OCI-LY1 (cell line): Measurements from ENCODE around the gene MAD1L1.

Experiments used
- H2AFZ ChIP-seq: fragments of 200-600 bp; sonication (generic), shearing (Covaris generic); 2 replicates; pipeline ENCODE4 v1.6.0; 2014; ENCODE audit warnings: antibody characterized with exemption, mild to moderate bottlenecking, low read length
- H3F3A ChIP-seq: fragments of 200-600 bp; sonication (generic), shearing (Covaris generic); 2 replicates; pipeline ENCODE4 v1.6.0; 2014; ENCODE audit warnings: mild to moderate bottlenecking, antibody characterized with exemption, low read length, moderate library complexity; ENCODE audit not compliant: insufficient read depth
- H3K27ac ChIP-seq: fragments of 200-600 bp; sonication (generic); 2 replicates; pipeline ENCODE4 v1.5.1; 2014; ENCODE audit warnings: low read length, mixed run types, mild to moderate bottlenecking, low read depth; ENCODE audit not compliant: poor library complexity, severe bottlenecking
- H3K27me3 ChIP-seq: fragments of 200-600 bp; sonication (generic); 2 replicates; pipeline ENCODE4 v1.6.0; 2014; ENCODE audit warnings: antibody characterized with exemption, mild to moderate bottlenecking, low read length, moderate library complexity; ENCODE audit not compliant: insufficient read depth
- H3K36me3 ChIP-seq: fragments of 200-600 bp; sonication (generic); 2 replicates; pipeline ENCODE4 v1.6.1; 2014; ENCODE audit warnings: mild to moderate bottlenecking, antibody characterized with exemption, low read length, moderate library complexity, mixed read lengths; ENCODE audit not compliant: insufficient read depth
- H3K4me1 ChIP-seq: fragments of 200-600 bp; sonication (generic); 2 replicates; pipeline ENCODE4 v1.5.1; 2014; ENCODE audit warnings: mild to moderate bottlenecking, low read length, moderate library complexity; ENCODE audit not compliant: insufficient read depth, severe bottlenecking
- H3K4me2 ChIP-seq: fragments of 200-600 bp; sonication (generic), shearing (Covaris generic); 2 replicates; pipeline ENCODE4 v1.6.1; 2014; ENCODE audit warnings: low read length
- H3K4me3 ChIP-seq: fragments of 200-600 bp; sonication (generic); 2 replicates; pipeline ENCODE4 v1.5.1; 2014; ENCODE audit warnings: low read length, low read depth, mild to moderate bottlenecking, mixed read lengths; ENCODE audit not compliant: poor library complexity, severe bottlenecking
- H3K79me2 ChIP-seq: fragments of 200-600 bp; shearing (Covaris generic); 2 replicates; pipeline ENCODE4 v1.6.1; 2016; ENCODE audit warnings: mixed run types, low read length, mixed read lengths; ENCODE audit not compliant: insufficient read depth
- H3K9ac ChIP-seq: fragments of 200-600 bp; sonication (generic), shearing (Covaris generic); 2 replicates; pipeline ENCODE4 v1.6.1; 2014; ENCODE audit warnings: mild to moderate bottlenecking, low read length, mixed read lengths
- H3K9me2 ChIP-seq: fragments of 200-600 bp; sonication (generic), shearing (Covaris generic); 2 replicates; pipeline ENCODE4 v1.6.1; 2014; ENCODE audit warnings: low read depth, mild to moderate bottlenecking, low read length, mixed read lengths
- H3K9me3 ChIP-seq: fragments of 200-600 bp; shearing (Covaris generic); 2 replicates; pipeline ENCODE4 v1.6.1; 2014; ENCODE audit warnings: low read length, mixed read lengths
- H4K20me1 ChIP-seq: fragments of 200-600 bp; sonication (generic), shearing (Covaris generic); 2 replicates; pipeline ENCODE4 v1.6.0; 2016; ENCODE audit warnings: mild to moderate bottlenecking, low read length; ENCODE audit not compliant: insufficient read depth
- CTCF ChIP-seq: fragments of 200-600 bp; sonication (generic), shearing (Covaris generic); IDR thresholded peaks from 2 replicates; pipeline ENCODE4 v1.5.1; 2017; ENCODE audit warnings: mild to moderate bottlenecking, antibody characterized with exemption, low read length, moderate library complexity, mixed read lengths
- EZH2 ChIP-seq: fragments of 200-600 bp; sonication (generic), shearing (Covaris generic); IDR thresholded peaks from 2 replicates; pipeline ENCODE4 v1.8.0; 2017; ENCODE audit warnings: borderline replicate concordance, mixed run types, mild to moderate bottlenecking, antibody characterized with exemption, low read length, moderate library complexity, mixed read lengths

MAD1L1 gene

GRCh38 chr7:2041496-2042367, 191.0 kb downstream of the MAD1L1 start:
- Histone ChIP-seq H4K20me1 (no peaks in the 10 kb centered on the region), H3K4me2 (peak overlapping the region; percentile 77)

GRCh38 chr7:2040893-2041270, 191.9 kb downstream of the MAD1L1 start:
- Histone ChIP-seq H3K9me3 (no peaks in the 10 kb centered on the region), H3K79me2 (peaks cover 4% of the 10 kb centered on the region; the same call in 1 of the 2 replicates), H3K9me2 (no peaks in the 10 kb centered on the region), H4K20me1 (no peaks in the 10 kb centered on the region), H3F3A (peaks cover 8% of the 10 kb centered on the region), H3K4me3 (peak overlapping the region; percentile 61), H3K27ac (peak overlapping the region; percentile 97), H3K4me1 (peaks cover 58% of the 10 kb centered on the region), H3K4me2 (peak overlapping the region; percentile 77), H3K9ac (peak overlapping the region; percentile 83), H2AFZ (no peak overlapping the region), H3K27me3 (no peaks in the 10 kb centered on the region), H3K36me3 (peaks cover 10% of the 10 kb centered on the region)
- TF ChIP-seq CTCF = no peak
- no peak for TF ChIP-seq EZH2

More at GRCh38 chr7:2041496-2042367, 191.0 kb downstream of the MAD1L1 start:
- Histone ChIP-seq H2AFZ (no peak overlapping the region), H3K79me2 (no peaks in the 10 kb centered on the region), H3F3A (peaks cover 8% of the 10 kb centered on the region), H3K9me2 (no peaks in the 10 kb centered on the region), H3K27ac (peak overlapping the region; percentile 97), H3K9me3 (no peaks in the 10 kb centered on the region), H3K36me3 (peaks cover 10% of the 10 kb centered on the region), H3K4me3 (peak overlapping the region; percentile 61), H3K4me1 (peaks cover 53% of the 10 kb centered on the region), H3K27me3 (no peaks in the 10 kb centered on the region), H3K9ac (peak overlapping the region; percentile 83; the same call in 1 of the 2 replicates)
- TF ChIP-seq EZH2 (no peak), CTCF (no peak; the same call in 1 of the 2 replicates)

DNA sequence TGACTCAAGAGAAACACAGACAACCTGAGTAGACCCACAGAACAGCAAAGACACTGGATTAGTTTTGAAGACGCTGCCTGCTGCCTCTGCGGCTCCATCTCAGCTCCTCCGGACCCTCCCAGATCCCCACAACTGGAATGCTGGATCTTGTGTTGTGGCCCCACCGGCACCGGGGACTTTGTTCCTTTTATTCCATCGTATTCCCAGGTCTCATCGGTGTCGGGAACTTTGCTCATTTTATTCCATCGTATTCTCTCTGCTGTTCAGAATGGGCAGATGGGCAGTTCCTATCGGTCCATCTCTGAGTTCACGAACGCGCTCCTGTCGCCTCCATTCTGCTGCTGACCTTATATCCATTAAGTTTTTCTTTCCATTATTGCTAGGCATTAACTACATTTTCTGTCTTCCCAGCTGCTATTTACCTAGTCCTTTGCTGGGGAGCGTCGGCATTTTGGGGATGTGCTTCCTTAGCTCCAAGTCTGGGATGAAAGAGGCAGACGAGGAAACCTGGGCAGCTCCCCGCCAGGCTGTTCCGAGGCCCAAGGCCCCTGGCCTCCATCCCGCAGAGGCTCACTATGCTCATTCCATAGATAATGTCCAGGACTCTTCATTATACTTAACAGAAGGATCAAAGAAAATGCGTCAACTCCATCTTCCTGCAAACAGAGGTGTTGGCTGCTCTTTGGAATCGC, 192.4 kb downstream of the MAD1L1 start:
- Histone ChIP-seq H4K20me1 (no peaks in the 10 kb centered on the region), H3K4me1 (peaks cover 58% of the 10 kb centered on the region)

More for the DNA sequence above, 192.4 kb downstream of the MAD1L1 start:
- H3K9ac ChIP-seq = peak overlapping the region; percentile 83
- H3F3A ChIP-seq = peaks cover 8% of the 10 kb centered on the region
- TF ChIP-seq EZH2 (no peak), CTCF (no peak)
- H3K4me3 ChIP-seq = peak overlapping the region; percentile 61
- H3K79me2 ChIP-seq = peaks cover 4% of the 10 kb centered on the region; the same call in 1 of the 2 replicates
- no peaks in the 10 kb centered on the region for H3K9me2 ChIP-seq
- no peaks in the 10 kb centered on the region for H3K9me3 ChIP-seq
- H3K27me3 ChIP-seq = no peaks in the 10 kb centered on the region
- peak overlapping the region; percentile 77 for H3K4me2 ChIP-seq
- no peak overlapping the region for H2AFZ ChIP-seq
- peaks cover 10% of the 10 kb centered on the region for H3K36me3 ChIP-seq
- H3K27ac ChIP-seq = peak overlapping the region; percentile 97
